ENCODE measurements around the gene SOCS1. TPM values are rescaled to one million over a fixed set of nuclear protein-coding genes. Genes with fewer than 3 reads are reported as not detected.
"Not testable (repeated sequence)": the region's sequence is repeated elsewhere in the genome, so short reads cannot be mapped to it uniquely, and the experiment has no call there.

The SOCS1 gene
- total and polyA plus RNA-seq, 2 donors (not counting 1 experiment from before 2014, with no cell fraction given), result 29.7 to 107 TPM

DNA sequence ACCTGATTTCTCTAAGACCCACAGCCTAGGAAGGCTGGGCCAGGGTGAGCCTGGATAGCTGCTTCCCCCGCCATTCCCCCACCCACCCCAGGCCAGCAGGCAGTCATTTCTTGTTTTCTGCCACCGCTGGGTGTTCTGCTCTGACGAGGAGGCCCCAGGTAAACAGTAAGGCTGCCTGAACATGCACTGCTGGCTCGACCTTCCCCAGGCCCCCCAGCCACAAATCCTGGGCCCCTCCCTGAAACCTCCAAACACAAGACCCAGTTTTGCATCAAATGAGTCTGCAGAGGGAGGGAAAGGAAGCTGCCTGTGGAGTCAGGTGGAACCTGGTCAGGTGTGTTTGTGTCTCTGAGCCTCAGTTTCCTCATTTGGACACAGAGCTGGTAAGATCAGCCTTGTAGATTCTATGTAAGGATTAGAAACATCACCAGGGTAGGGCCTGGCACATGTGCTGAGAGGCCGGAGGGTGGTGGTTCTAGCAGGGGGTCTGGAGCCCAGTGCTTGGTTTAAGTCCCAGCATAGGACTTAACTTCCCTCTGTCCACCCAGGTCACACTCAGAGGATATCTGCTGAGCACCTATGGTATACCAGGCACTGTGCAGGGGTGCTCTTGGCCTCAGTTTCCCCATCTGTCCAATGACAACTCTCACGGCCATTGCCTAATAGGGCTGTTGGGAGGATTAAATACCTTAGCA is 44.0 kb upstream of the SOCS1 start:
- ATAC-seq (ENCODE audit: low read depth) (no peak), DNase-seq (no peak)
- Histone ChIP-seq H3K9ac (ENCODE audit: low read length) (no peak overlapping the region), H3K9me3 (ENCODE audit: control extremely low read depth in 1 of 3, control insufficient read depth in 2 of 3, insufficient read depth in 1 of 3, low read length in 2 of 3) (no peaks in the 10 kb centered on the region), H4K20me1 (ENCODE audit: control insufficient read depth, insufficient read depth, low read length, poor library complexity, severe bottlenecking) (no peaks in the 10 kb centered on the region), H3K4me3 (ENCODE audit: control extremely low read depth in 1 of 5, extremely low read depth in 1 of 5, insufficient read depth in 1 of 5, low read depth in 2 of 5, low read length in 4 of 5) (no peak overlapping the region), H3K79me2 (ENCODE audit: control insufficient read depth, insufficient read depth, low read length) (no peaks in the 10 kb centered on the region), H3K36me3 (replicated peaks in 1 of 2; ENCODE audit: control extremely low read depth in 1 of 2, control insufficient read depth in 1 of 2, extremely low read depth in 1 of 2, insufficient read depth in 2 of 2, low read length in 1 of 2) (no peaks in the 10 kb centered on the region), H3K27ac (ENCODE audit: low read length in 2 of 2) (no peak overlapping the region), H3K4me2 (replicated peaks; ENCODE audit: low read depth, low read length, poor library complexity, severe bottlenecking) (peak overlapping the region; percentile 34), H3K4me1 (ENCODE audit: control insufficient read depth in 2 of 2, insufficient read depth in 2 of 2, low read length in 2 of 2) (peaks cover 48 to 53% of the 10 kb centered on the region in 2 donors), H3K27me3 (replicated peaks in 1 of 4; ENCODE audit: control extremely low read depth in 1 of 4, control insufficient read depth in 3 of 4, insufficient read depth in 4 of 4, low read length in 3 of 4) (no peaks in the 10 kb centered on the region), H2AFZ (ENCODE audit: insufficient read depth, low read depth, low read length, poor library complexity, severe bottlenecking) (no peak overlapping the region)
- Mint-ChIP-seq H3K27me3 (no peaks in the 10 kb centered on the region), H3K4me3 (peak overlapping the region; percentile 37), H3K4me1 (peaks cover 59% of the 10 kb centered on the region), H3K27ac (peak overlapping the region; percentile 81), H3K9me3 (ENCODE audit: insufficient read depth) (no peaks in the 10 kb centered on the region)
- CTCF ChIA-PET, result interaction anchor here (1.0 to 4.3 kb wide), 5 partner anchors 11 to 351 kb away, joined by 3 to 136 read pairs (median 120); partner anchors contain the start of gene SOCS1
- TF ChIP-seq, protein P1, sequence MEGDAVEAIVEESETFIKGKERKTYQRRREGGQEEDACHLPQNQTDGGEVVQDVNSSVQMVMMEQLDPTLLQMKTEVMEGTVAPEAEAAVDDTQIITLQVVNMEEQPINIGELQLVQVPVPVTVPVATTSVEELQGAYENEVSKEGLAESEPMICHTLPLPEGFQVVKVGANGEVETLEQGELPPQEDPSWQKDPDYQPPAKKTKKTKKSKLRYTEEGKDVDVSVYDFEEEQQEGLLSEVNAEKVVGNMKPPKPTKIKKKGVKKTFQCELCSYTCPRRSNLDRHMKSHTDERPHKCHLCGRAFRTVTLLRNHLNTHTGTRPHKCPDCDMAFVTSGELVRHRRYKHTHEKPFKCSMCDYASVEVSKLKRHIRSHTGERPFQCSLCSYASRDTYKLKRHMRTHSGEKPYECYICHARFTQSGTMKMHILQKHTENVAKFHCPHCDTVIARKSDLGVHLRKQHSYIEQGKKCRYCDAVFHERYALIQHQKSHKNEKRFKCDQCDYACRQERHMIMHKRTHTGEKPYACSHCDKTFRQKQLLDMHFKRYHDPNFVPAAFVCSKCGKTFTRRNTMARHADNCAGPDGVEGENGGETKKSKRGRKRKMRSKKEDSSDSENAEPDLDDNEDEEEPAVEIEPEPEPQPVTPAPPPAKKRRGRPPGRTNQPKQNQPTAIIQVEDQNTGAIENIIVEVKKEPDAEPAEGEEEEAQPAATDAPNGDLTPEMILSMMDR (IDR thresholded peaks at IDR 0.05), result no peak
- TF ChIP-seq EZH2 (IDR thresholded peaks at IDR 0.05; ENCODE audit: borderline replicate concordance, insufficient read depth, low read depth, low read length, poor library complexity, severe bottlenecking), result no peak
- WGBS (ENCODE audit: insufficient coverage), result 14% methylated on average over 5 of the region's 6 CpGs
- intact Hi-C loops (cut with micrococcal nuclease), result no loop called here
- POLR2A ChIA-PET, result interaction anchor here (2.6 to 4.5 kb wide), 4 partner anchors 10 to 47 kb away, joined by 11 to 118 read pairs (median 46); partner anchors contain the start of gene SOCS1

DNA sequence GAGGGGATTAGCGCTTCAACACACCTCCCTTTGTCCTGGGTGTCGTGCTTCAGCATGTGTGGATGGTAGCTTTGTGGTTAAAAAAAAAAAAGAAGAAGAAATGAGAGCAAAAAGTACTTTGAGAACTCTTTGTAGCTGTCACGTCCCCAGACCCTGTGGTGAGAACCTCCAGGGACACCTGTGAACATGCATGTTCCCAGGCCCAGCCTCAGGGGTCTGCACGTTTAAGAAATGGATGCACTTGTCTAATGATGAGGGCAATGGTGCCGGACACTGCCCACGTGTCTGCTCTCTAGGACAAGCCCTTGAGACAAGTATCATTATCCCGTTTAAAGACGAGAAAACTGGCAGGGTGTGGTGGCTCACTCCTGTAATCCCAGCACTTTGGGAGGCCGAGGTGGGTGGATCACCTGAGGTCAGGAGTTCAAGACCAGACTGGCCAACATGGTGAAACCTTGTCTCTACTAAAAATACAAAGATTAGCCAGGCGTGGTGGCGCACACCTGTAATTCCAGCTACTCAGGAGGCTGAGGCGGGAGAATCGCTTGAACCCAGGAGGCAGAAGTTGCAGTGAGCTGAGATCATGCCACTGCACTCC is 43.0 kb upstream of the SOCS1 start:
- intact Hi-C loops (cut with micrococcal nuclease); H4K20me1 ChIP-seq (ENCODE audit: control insufficient read depth, insufficient read depth, low read length, poor library complexity, severe bottlenecking); H2AFZ ChIP-seq (ENCODE audit: insufficient read depth, low read depth, low read length, poor library complexity, severe bottlenecking); ATAC-seq (ENCODE audit: low read depth); H3K79me2 ChIP-seq (ENCODE audit: control insufficient read depth, insufficient read depth, low read length); H3K9me3 ChIP-seq (ENCODE audit: control extremely low read depth in 1 of 3, control insufficient read depth in 2 of 3, insufficient read depth in 1 of 3, low read length in 2 of 3); H3K27ac ChIP-seq (ENCODE audit: low read length in 2 of 2); H3K9me3 Mint-ChIP-seq (ENCODE audit: insufficient read depth); H3K9ac ChIP-seq (ENCODE audit: low read length); H3K27me3 Mint-ChIP-seq; H3K27me3 ChIP-seq (replicated peaks in 1 of 4; ENCODE audit: control extremely low read depth in 1 of 4, control insufficient read depth in 3 of 4, insufficient read depth in 4 of 4, low read length in 3 of 4); H3K36me3 ChIP-seq (replicated peaks in 1 of 2; ENCODE audit: control extremely low read depth in 1 of 2, control insufficient read depth in 1 of 2, extremely low read depth in 1 of 2, insufficient read depth in 2 of 2, low read length in 1 of 2); H3K4me3 ChIP-seq (ENCODE audit: control extremely low read depth in 1 of 5, extremely low read depth in 1 of 5, insufficient read depth in 1 of 5, low read depth in 2 of 5, low read length in 4 of 5): not testable (repeated sequence)
- POLR2A ChIA-PET, result interaction anchor here (0.6 to 4.5 kb wide), 12 partner anchors 11 to 533 kb away, joined by 3 to 118 read pairs (median 12); partner anchors contain the start of gene SOCS1
- H3K4me1 Mint-ChIP-seq, result peaks cover 61% of the 10 kb centered on the region
- H3K4me3 Mint-ChIP-seq, result peak overlapping the region; percentile 48
- peak overlapping the region; percentile 75 for H3K27ac Mint-ChIP-seq
- DNase-seq, result peak; percentile 46
- H3K4me1 ChIP-seq (ENCODE audit: control insufficient read depth in 2 of 2, insufficient read depth in 2 of 2, low read length in 2 of 2), result peaks cover 55 to 60% of the 10 kb centered on the region in 2 donors
- peak overlapping the region; percentile 76 for H3K4me2 ChIP-seq (replicated peaks; ENCODE audit: low read depth, low read length, poor library complexity, severe bottlenecking)
- WGBS (ENCODE audit: insufficient coverage), result 50% methylated on average over 8 of the region's 13 CpGs
- CTCF ChIA-PET, result interaction anchor here (0.6 to 4.3 kb wide), 16 partner anchors 12 to 345 kb away, joined by 3 to 136 read pairs (median 14); partner anchors contain the start of genes RMI2 and SOCS1

Measured in B cell (primary cell).